GM19023 (cell line): ENCODE measurements around the gene OR10P1.
A peak's percentile ranks its signal among the peaks of the same experiment; 100 is the strongest.

ENCODE experiments used
- ATAC-seq: cut with Tn5 transposase; IDR thresholded peaks from one replicate; pipeline ENCODE4 v1.9.1; 2021; ENCODE audit warnings: mild to moderate bottlenecking, moderate library complexity; ENCODE audit not compliant: unreplicated experiment

The OR10P1 gene

DNA sequence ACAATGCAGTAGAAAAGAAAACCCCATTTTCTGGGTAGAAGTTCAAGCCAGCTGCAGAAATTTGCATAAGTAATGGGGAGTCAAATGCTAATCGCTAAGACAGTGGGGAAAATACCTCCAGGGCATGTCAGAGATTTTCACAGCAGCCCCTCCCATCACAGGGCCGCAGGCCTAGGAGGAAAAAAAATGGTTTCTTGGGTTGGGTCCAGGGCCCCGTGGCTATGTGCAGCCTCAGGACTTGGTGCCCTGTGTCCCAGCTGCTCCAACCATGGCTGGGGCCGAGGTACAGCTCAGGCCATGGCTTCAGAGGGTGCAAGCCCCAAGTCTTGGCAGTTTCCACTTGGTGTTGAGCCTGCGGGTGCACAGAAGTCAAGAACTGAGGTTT, 14.6 kb downstream of the OR10P1 start:
- ATAC-seq, result no peak

DNA sequence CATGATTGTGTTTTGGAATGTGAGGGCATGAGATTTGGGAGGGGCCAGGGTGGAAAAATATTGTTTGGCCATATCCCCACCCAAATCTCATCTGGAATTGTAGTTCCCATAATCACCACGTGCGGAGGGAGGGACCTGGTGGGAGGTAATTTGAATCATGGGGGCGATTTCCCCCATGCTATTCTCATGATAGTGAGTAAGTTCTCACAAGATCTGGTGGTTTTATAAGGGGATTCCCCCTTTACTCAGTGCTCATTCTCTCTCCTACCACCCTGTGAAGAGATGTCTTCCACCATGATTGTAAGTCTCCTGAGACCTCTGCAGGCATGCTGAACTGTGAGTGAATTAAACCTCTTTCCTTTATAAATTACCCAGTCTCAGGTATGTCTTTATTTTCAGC, 15.7 kb downstream of the OR10P1 start:
- no peak for ATAC-seq

GRCh38 chr12:55653031-55653430, 16.3 kb downstream of the OR10P1 start:
- ATAC-seq, result no peak

DNA sequence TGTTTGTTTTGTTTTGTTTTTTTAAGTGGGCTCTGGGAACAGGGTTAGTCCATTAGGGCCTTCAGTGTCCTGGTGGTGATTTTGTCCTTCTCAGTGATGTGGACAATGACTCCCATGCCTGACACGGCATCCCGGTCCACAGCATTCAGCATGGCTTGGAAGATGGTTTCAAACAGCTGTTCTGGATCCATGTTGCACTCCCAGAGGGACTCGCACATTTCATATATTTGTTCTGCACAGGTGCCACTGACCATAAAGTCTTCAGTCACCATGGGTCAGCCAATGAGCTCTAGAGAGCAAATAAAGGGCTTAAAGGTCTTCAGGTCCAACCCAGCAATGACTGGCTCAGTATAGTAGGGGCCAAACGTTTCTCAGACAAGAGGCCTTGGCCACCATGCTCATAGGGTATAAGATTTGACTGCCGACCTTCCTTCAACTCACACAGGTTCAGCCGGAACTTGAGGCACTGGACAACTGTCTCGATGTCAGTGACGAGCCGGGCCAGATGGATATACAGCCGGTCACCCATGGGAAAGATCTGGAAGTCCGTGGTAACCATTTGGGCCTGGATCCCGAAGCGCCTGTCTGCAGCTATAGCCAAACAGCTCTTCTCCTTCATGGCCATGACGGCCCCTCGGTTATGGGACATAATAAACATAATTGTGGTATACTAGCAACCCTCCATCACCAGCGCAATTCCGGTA, 18.0 kb downstream of the OR10P1 start:
- no peak for ATAC-seq

GRCh38 chr12:55657212-55657611, 20.5 kb downstream of the OR10P1 start:
- ATAC-seq, result no peak

- ATAC-seq, result no peak
These were observed 21.5 kb downstream of the OR10P1 start for GRCh38 chr12:55658212-55658611.

- ATAC-seq, result no peak
These were observed 22.1 kb downstream of the OR10P1 start for GRCh38 chr12:55658635-55659391.

GRCh38 chr12:55659486-55660385, 23.0 kb downstream of the OR10P1 start:
- ATAC-seq, result no peak

- ATAC-seq, result no peak
These were observed 26.7 kb downstream of the OR10P1 start for GRCh38 chr12:55663391-55663790.

DNA sequence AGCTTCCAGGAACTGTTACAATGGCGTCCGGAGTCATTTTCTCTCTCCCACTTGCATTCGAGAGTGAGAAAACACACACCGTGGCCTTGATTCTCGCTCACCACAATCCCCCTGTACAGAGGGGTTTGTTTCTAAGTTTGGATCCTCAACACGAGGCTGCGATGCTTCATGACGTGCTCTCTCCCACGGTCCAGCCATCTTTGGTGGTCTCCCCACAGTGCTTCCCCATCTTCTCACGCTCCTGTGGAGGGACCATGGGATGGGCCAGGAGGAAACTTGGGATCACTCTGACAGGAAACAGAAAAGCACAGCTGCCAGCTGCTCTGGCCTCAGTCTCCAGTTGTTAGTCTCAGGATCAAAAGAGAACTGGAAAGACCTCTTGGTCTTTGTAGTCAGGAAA, 28.1 kb downstream of the OR10P1 start:
- no peak for ATAC-seq

DNA sequence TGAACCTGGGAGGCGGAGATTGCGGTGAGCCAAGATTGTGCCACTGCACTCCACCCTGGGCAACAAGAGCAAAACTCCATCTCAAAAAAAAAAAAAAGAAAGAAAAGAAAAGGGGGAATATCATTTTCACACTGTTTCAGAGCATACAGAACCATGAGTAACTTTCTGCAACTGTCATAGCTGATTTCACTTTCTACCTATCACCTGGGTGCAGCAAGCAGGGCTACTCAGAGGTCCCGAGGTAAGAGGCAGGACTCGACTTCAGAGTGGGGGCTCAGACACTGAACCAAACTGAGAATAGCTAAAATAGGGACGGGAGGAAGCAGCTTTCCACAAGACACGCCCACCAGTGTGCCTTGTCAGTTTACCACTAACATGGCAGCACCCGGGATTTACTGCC, 29.8 kb downstream of the OR10P1 start:
- no peak for ATAC-seq

DNA sequence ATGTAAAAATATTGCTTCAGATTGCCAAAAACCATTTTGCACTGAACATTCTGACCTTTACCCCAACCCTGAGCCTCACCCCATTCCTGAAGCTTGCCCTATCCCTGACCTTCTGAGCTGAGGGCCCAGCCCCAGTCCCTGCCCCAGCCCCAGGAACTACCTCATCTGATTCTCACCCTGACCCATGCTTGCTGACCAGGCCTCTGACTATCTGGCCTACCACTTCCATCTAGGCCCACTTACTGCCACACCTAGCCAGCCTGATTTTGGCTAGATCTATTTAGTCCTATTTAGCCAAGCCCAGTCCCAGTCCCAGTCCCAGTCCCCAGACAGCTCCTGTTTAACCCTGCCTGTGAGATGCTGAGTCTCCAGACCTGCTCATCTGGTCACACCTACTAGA, 33.6 kb downstream of the OR10P1 start:
- no peak for ATAC-seq

DNA sequence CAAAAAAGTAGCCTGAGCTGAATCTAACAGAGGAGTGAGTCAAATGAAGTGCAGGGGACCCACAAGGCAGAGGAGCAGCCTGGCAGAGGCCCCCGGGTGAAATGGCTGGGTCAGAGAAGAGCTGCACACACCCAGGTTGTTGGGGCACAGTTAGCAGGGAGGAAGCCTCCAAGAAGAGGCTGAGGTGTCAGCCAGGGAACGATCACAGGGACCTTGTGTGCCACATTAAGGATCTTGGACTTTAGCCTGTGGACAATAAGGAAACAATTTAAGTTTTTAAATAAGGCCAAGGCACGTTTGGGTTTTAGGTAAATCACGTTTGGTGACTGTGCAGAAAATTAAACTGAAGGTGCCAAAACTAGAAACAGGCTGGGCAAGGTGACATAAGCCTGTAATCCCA, 35.1 kb downstream of the OR10P1 start:
- ATAC-seq, result no peak

GRCh38 chr12:55673638-55674037, 36.9 kb downstream of the OR10P1 start:
- ATAC-seq, result peak; percentile 98

- ATAC-seq, result no peak
These were observed 39.0 kb downstream of the OR10P1 start for GRCh38 chr12:55675666-55676065.

- ATAC-seq, result no peak
These were observed 40.0 kb downstream of the OR10P1 start for GRCh38 chr12:55676707-55677106.

- no peak for ATAC-seq
These were observed 43.0 kb downstream of the OR10P1 start for GRCh38 chr12:55679691-55680090.

DNA sequence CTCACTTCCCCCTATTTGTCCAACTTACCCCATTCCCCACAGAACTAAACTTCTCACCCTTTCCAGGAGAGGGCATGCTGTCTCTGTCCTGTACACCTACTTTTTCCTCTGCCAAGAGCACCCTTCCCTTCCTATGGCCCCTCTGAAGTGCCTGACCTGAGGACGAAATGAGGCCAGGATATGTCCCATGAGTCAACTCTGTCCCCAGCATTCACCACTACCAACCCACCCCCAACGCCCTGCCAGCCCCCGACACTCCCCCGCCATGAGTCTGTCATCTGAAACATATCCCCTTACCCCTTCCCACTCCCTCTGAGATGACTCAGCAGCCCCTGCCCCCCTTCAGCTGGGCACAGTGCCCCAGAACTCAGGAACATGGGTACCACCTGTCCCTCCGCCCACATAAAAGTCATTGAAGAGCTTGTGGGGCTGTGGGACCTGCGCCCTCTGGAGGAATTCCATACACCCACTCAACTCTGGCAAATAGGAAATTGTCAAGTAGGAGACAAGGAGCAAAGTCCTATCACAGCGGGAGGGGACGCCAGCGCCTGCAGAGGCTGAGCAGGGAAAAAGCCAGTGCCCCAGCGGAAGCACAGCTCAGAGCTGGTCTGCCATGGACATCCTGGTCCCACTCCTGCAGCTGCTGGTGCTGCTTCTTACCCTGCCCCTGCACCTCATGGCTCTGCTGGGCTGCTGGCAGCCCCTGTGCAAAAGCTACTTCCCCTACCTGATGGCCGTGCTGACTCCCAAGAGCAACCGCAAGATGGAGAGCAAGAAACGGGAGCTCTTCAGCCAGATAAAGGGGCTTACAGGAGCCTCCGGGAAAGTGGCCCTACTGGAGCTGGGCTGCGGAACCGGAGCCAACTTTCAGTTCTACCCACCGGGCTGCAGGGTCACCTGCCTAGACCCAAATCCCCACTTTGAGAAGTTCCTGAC, 44.7 kb downstream of the OR10P1 start:
- no peak for ATAC-seq

DNA sequence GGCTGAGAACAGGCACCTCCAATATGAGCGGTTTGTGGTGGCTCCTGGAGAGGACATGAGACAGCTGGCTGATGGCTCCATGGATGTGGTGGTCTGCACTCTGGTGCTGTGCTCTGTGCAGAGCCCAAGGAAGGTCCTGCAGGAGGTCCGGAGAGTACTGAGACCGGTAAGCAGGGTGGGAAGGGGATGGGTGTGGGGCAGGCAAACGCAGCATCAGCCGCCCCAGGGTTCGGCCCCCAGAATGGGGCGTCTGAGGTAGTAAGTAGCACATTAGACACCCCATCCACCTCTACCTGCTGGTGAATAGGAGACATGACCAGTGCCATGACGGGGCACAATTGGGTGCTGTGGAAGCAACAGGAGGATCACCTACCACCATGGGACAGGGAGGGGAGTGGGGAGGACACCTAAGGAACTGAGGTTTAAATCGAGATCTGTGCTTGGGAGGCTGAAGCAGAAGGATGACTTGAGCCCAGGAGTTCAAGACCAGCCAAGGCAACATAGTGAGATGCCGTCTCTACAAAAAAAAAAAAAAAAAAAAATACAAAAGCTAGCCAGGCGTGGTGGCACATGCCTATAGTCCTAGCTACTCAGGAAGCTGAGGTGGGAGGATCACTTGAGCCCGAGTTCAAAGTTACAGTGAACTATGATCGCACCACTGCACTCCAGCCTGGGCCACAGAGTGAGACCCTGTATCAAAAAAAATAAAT, 45.5 kb downstream of the OR10P1 start:
- ATAC-seq, result no peak

- no peak for ATAC-seq
These were observed 47.0 kb downstream of the OR10P1 start for GRCh38 chr12:55683676-55684075.
